Measurements from ENCODE around the gene BRAP. TPM values are rescaled to one million over a fixed set of nuclear protein-coding genes. Genes with fewer than 3 reads are reported as not detected.
"Not testable (repeated sequence)": the region's sequence is repeated elsewhere in the genome, so short reads cannot be mapped to it uniquely, and the experiment has no call there.

Gene BRAP
- polyA plus RNA-seq, 3 donors: 7.0 to 14.5 (median 10.2) TPM

- Mint-ChIP-seq H3K27ac (no peak overlapping the region), H3K4me1 (no peaks in the 10 kb centered on the region)
- intact Hi-C loops (cut with micrococcal nuclease): no loop called here
Measured at GRCh38 chr12:111606767-111607230, 79.0 kb downstream of the BRAP start.

GRCh38 chr12:111605911-111606766 lies 79.6 kb downstream of the BRAP start:
- no peak overlapping the region for H3K4me2 ChIP-seq (replicated peaks; ENCODE audit: extremely low read depth, low read length, poor library complexity, severe bottlenecking)
- H3K36me3 ChIP-seq (replicated peaks in 1 of 2; ENCODE audit: control insufficient read depth in 1 of 2, insufficient read depth in 2 of 2, low read length in 2 of 2): no peaks in the 10 kb centered on the region
- no peaks in the 10 kb centered on the region for H3K9me3 ChIP-seq (replicated peaks in 1 of 2; ENCODE audit: control insufficient read depth in 1 of 2, insufficient read depth in 1 of 2, low read length in 2 of 2)
- no peak for TF ChIP-seq CTCF (IDR thresholded peaks at IDR 0.05)
- intact Hi-C loops (cut with micrococcal nuclease): no loop called here
- no peaks in the 10 kb centered on the region for H4K20me1 ChIP-seq (ENCODE audit: insufficient read depth, low read length)
- no peak overlapping the region for H2AFZ ChIP-seq (ENCODE audit: insufficient read depth, low read depth, low read length, poor library complexity, severe bottlenecking)
- Mint-ChIP-seq H3K4me1 (no peaks in the 10 kb centered on the region), H3K36me3 (no peaks in the 10 kb centered on the region), H3K4me3 (no peak overlapping the region), H3K9me3 (no peaks in the 10 kb centered on the region), H3K27me3 (ENCODE audit: low read depth in 3 of 3) (peaks cover 0 to 3% (median 2%) of the 10 kb centered on the region in 3 donors), H3K27ac (no peak overlapping the region)
- no peaks in the 10 kb centered on the region for H3K79me2 ChIP-seq (ENCODE audit: insufficient read depth, low read length)
- no peaks in the 10 kb centered on the region for H3K4me1 ChIP-seq (ENCODE audit: control insufficient read depth in 1 of 2, insufficient read depth in 2 of 2, low read length in 2 of 2)
- no peaks in the 10 kb centered on the region for H3K27me3 ChIP-seq (ENCODE audit: control insufficient read depth in 2 of 2, insufficient read depth in 2 of 2, low read length in 2 of 2)
- H3K27ac ChIP-seq (ENCODE audit: low read depth in 1 of 2, low read length in 2 of 2): no peak overlapping the region
- WGBS (ENCODE audit: insufficient coverage): 96% methylated on average over 4 of the region's 7 CpGs
- DNase-seq: no peak
- no peak overlapping the region for H3K4me3 ChIP-seq (replicated peaks in 1 of 3; ENCODE audit: low read depth in 2 of 3, low read length in 3 of 3)
- H3K9ac ChIP-seq (ENCODE audit: insufficient read depth, low read length, poor library complexity, severe bottlenecking): no peak overlapping the region

More at GRCh38 chr12:111606767-111607230, 79.0 kb downstream of the BRAP start:
- Mint-ChIP-seq H3K27me3 (ENCODE audit: low read depth in 3 of 3) (peaks cover 0 to 7% (median 2%) of the 10 kb centered on the region in 3 donors), H3K4me3 (no peak overlapping the region), H3K36me3 (no peaks in the 10 kb centered on the region), H3K9me3 (no peaks in the 10 kb centered on the region)
- Histone ChIP-seq H2AFZ (ENCODE audit: insufficient read depth, low read depth, low read length, poor library complexity, severe bottlenecking) (no peak overlapping the region), H3K4me1 (ENCODE audit: control insufficient read depth in 1 of 2, insufficient read depth in 2 of 2, low read length in 2 of 2) (no peaks in the 10 kb centered on the region), H3K9ac (ENCODE audit: insufficient read depth, low read length, poor library complexity, severe bottlenecking) (no peak overlapping the region), H3K4me3 (replicated peaks in 1 of 3; ENCODE audit: low read depth in 2 of 3, low read length in 3 of 3) (no peak overlapping the region), H3K27ac (ENCODE audit: low read depth in 1 of 2, low read length in 2 of 2) (no peak overlapping the region), H4K20me1 (ENCODE audit: insufficient read depth, low read length) (no peaks in the 10 kb centered on the region), H3K27me3 (ENCODE audit: control insufficient read depth in 2 of 2, insufficient read depth in 2 of 2, low read length in 2 of 2) (no peaks in the 10 kb centered on the region), H3K36me3 (replicated peaks in 1 of 2; ENCODE audit: control insufficient read depth in 1 of 2, insufficient read depth in 2 of 2, low read length in 2 of 2) (no peaks in the 10 kb centered on the region), H3K4me2 (replicated peaks; ENCODE audit: extremely low read depth, low read length, poor library complexity, severe bottlenecking) (no peak overlapping the region), H3K79me2 (ENCODE audit: insufficient read depth, low read length) (no peaks in the 10 kb centered on the region), H3K9me3 (replicated peaks in 1 of 2; ENCODE audit: control insufficient read depth in 1 of 2, insufficient read depth in 1 of 2, low read length in 2 of 2) (no peaks in the 10 kb centered on the region)
- no peak for TF ChIP-seq CTCF (IDR thresholded peaks at IDR 0.05)
- WGBS (ENCODE audit: insufficient coverage): 100% methylated on average over 1 of the region's 3 CpGs
- no peak for DNase-seq

GRCh38 chr12:111602857-111603256 lies 82.9 kb downstream of the BRAP start:
- H3K36me3 Mint-ChIP-seq; H4K20me1 ChIP-seq (ENCODE audit: insufficient read depth, low read length); H2AFZ ChIP-seq (ENCODE audit: insufficient read depth, low read depth, low read length, poor library complexity, severe bottlenecking); H3K9me3 Mint-ChIP-seq; H3K27me3 ChIP-seq (ENCODE audit: control insufficient read depth in 2 of 2, insufficient read depth in 2 of 2, low read length in 2 of 2); H3K4me3 Mint-ChIP-seq; H3K4me1 ChIP-seq (ENCODE audit: control insufficient read depth in 1 of 2, insufficient read depth in 2 of 2, low read length in 2 of 2); H3K27ac ChIP-seq (ENCODE audit: low read depth in 1 of 2, low read length in 2 of 2); H3K36me3 ChIP-seq (replicated peaks in 1 of 2; ENCODE audit: control insufficient read depth in 1 of 2, insufficient read depth in 2 of 2, low read length in 2 of 2); H3K9me3 ChIP-seq (replicated peaks in 1 of 2; ENCODE audit: control insufficient read depth in 1 of 2, insufficient read depth in 1 of 2, low read length in 2 of 2); H3K9ac ChIP-seq (ENCODE audit: insufficient read depth, low read length, poor library complexity, severe bottlenecking); DNase-seq; intact Hi-C loops (cut with micrococcal nuclease); H3K4me1 Mint-ChIP-seq; H3K27me3 Mint-ChIP-seq (ENCODE audit: low read depth in 3 of 3); H3K4me2 ChIP-seq (replicated peaks; ENCODE audit: extremely low read depth, low read length, poor library complexity, severe bottlenecking); H3K4me3 ChIP-seq (replicated peaks in 1 of 3; ENCODE audit: low read depth in 2 of 3, low read length in 3 of 3); H3K27ac Mint-ChIP-seq: not testable (repeated sequence)
- 94% methylated on average over 3 of the region's 11 CpGs for WGBS (ENCODE audit: insufficient coverage)
- H3K79me2 ChIP-seq (ENCODE audit: insufficient read depth, low read length): peaks cover 13% of the 10 kb centered on the region

Measured in CD14-positive monocyte (primary cell).